ENCODE measurements around the gene LRRK1. TPM values are rescaled to one million over a fixed set of nuclear protein-coding genes. Genes with fewer than 3 reads are reported as not detected.

The LRRK1 gene
- total and polyA plus RNA-seq, 2 experiments from 2014 or later, result 2.6 to 4.5 TPM

DNA sequence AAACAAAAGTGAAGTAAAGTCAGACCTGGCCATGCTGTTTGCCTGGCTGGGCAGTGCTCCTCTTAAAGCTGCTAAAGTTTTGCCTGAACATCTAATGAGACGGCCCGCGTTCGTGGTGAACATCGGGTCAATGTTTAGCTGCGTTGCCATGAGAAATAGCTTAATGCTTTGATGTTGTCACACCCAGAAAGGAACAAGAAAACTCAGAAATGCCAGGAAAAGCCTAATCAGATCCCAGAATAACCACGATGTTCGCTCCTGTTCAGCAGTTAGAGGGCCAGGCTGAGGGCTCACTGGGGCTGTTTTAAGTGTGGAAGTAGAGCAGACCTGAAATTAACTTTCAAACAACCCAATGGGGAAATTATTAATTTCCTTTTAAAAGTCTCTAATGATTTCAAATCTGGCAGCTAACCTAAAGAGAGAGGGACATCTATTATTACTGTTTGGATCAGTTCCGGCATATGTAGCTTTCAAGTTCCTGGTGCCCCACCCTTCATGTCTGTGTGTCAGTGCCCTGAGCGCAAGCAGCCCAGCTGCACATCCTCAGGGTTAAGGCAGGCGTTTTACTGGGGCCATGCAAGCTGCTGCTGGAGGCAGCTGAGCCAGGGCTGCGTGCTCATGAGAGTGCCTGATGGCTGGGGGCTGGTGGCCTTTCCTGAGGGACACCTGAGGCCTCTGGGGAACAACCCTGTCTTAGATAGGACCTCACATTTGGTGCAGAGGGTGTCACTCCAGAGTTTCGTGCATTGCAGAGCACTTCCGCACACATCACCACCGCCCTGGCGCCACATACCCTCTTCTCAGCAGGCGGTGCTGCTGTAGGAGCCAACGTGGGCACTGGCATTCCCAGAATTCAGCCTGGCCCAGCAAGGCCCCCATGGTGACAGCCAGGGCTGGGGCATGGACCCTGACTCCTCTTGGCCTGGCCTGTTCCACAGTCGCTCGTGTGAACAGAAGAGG lies 76.6 kb downstream of the LRRK1 start:
- no peaks in the 10 kb centered on the region for H3K79me2 ChIP-seq (replicated peaks; ENCODE audit: insufficient read depth)

More for the DNA sequence above, 76.6 kb downstream of the LRRK1 start:
- Histone ChIP-seq H4K20me1 (replicated peaks; ENCODE audit: insufficient read depth) (no peaks in the 10 kb centered on the region), H2AFZ (no peak overlapping the region), H3K36me3 (ENCODE audit: insufficient read depth) (no peaks in the 10 kb centered on the region), H3K9me2 (ENCODE audit: insufficient read depth) (peaks cover 4% of the 10 kb centered on the region; the same call in 1 of the 2 replicates), H3K27ac (ENCODE audit: low read depth) (no peak overlapping the region), H3F3A (replicated peaks; ENCODE audit: low read depth) (no peaks in the 10 kb centered on the region), H3K27me3 (ENCODE audit: insufficient read depth) (no peaks in the 10 kb centered on the region), H3K4me1 (ENCODE audit: insufficient read depth) (peaks cover 5% of the 10 kb centered on the region; the same call in 1 of the 2 replicates), H3K4me2 (no peak overlapping the region), H3K4me3 (no peak overlapping the region)
- Mint-ChIP-seq H3K27ac (no peak overlapping the region), H3K27me3 (ENCODE audit: insufficient read depth, low read depth, poor library complexity) (no peaks in the 10 kb centered on the region), H3K4me1 (peaks cover 21% of the 10 kb centered on the region), H3K9me3 (no peaks in the 10 kb centered on the region), H3K4me3 (no peak overlapping the region), H3K36me3 (ENCODE audit: low read depth) (no peaks in the 10 kb centered on the region)
- ATAC-seq (no peak), DNase-seq (ENCODE audit: low spot score) (no peak)
- TF ChIP-seq, protein P1, sequence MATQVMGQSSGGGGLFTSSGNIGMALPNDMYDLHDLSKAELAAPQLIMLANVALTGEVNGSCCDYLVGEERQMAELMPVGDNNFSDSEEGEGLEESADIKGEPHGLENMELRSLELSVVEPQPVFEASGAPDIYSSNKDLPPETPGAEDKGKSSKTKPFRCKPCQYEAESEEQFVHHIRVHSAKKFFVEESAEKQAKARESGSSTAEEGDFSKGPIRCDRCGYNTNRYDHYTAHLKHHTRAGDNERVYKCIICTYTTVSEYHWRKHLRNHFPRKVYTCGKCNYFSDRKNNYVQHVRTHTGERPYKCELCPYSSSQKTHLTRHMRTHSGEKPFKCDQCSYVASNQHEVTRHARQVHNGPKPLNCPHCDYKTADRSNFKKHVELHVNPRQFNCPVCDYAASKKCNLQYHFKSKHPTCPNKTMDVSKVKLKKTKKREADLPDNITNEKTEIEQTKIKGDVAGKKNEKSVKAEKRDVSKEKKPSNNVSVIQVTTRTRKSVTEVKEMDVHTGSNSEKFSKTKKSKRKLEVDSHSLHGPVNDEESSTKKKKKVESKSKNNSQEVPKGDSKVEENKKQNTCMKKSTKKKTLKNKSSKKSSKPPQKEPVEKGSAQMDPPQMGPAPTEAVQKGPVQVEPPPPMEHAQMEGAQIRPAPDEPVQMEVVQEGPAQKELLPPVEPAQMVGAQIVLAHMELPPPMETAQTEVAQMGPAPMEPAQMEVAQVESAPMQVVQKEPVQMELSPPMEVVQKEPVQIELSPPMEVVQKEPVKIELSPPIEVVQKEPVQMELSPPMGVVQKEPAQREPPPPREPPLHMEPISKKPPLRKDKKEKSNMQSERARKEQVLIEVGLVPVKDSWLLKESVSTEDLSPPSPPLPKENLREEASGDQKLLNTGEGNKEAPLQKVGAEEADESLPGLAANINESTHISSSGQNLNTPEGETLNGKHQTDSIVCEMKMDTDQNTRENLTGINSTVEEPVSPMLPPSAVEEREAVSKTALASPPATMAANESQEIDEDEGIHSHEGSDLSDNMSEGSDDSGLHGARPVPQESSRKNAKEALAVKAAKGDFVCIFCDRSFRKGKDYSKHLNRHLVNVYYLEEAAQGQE (IDR thresholded peaks at IDR 0.05; ENCODE audit: unreplicated experiment), result no peak
- TF ChIP-seq ZNF331 (CRISPR knock-in tag; IDR thresholded peaks at IDR 0.05; ENCODE audit: low read depth), result no peak
- TF ChIP-seq JUNB (IDR thresholded peaks at IDR 0.05; ENCODE audit: unreplicated experiment), result no peak
- TF ChIP-seq, protein P2, sequence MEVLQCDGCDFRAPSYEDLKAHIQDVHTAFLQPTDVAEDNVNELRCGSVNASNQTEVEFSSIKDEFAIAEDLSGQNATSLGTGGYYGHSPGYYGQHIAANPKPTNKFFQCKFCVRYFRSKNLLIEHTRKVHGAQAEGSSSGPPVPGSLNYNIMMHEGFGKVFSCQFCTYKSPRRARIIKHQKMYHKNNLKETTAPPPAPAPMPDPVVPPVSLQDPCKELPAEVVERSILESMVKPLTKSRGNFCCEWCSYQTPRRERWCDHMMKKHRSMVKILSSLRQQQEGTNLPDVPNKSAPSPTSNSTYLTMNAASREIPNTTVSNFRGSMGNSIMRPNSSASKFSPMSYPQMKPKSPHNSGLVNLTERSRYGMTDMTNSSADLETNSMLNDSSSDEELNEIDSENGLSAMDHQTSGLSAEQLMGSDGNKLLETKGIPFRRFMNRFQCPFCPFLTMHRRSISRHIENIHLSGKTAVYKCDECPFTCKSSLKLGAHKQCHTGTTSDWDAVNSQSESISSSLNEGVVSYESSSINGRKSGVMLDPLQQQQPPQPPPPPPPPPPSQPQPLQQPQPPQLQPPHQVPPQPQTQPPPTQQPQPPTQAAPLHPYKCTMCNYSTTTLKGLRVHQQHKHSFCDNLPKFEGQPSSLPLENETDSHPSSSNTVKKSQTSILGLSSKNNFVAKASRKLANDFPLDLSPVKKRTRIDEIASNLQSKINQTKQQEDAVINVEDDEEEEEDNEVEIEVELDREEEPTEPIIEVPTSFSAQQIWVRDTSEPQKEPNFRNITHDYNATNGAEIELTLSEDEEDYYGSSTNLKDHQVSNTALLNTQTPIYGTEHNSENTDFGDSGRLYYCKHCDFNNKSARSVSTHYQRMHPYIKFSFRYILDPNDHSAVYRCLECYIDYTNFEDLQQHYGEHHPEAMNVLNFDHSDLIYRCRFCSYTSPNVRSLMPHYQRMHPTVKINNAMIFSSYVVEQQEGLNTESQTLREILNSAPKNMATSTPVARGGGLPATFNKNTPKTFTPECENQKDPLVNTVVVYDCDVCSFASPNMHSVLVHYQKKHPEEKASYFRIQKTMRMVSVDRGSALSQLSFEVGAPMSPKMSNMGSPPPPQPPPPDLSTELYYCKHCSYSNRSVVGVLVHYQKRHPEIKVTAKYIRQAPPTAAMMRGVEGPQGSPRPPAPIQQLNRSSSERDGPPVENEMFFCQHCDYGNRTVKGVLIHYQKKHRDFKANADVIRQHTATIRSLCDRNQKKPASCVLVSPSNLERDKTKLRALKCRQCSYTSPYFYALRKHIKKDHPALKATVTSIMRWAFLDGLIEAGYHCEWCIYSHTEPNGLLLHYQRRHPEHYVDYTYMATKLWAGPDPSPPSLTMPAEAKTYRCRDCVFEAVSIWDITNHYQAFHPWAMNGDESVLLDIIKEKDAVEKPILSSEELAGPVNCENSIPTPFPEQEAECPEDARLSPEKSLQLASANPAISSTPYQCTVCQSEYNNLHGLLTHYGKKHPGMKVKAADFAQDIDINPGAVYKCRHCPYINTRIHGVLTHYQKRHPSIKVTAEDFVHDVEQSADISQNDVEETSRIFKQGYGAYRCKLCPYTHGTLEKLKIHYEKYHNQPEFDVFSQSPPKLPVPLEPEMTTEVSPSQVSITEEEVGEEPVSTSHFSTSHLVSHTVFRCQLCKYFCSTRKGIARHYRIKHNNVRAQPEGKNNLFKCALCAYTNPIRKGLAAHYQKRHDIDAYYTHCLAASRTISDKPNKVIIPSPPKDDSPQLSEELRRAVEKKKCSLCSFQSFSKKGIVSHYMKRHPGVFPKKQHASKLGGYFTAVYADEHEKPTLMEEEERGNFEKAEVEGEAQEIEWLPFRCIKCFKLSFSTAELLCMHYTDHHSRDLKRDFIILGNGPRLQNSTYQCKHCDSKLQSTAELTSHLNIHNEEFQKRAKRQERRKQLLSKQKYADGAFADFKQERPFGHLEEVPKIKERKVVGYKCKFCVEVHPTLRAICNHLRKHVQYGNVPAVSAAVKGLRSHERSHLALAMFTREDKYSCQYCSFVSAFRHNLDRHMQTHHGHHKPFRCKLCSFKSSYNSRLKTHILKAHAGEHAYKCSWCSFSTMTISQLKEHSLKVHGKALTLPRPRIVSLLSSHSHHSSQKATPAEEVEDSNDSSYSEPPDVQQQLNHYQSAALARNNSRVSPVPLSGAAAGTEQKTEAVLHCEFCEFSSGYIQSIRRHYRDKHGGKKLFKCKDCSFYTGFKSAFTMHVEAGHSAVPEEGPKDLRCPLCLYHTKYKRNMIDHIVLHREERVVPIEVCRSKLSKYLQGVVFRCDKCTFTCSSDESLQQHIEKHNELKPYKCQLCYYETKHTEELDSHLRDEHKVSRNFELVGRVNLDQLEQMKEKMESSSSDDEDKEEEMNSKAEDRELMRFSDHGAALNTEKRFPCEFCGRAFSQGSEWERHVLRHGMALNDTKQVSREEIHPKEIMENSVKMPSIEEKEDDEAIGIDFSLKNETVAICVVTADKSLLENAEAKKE (CRISPR knock-in tag; IDR thresholded peaks at IDR 0.05), result no peak
- no peak for TF ChIP-seq ZNF114 (CRISPR knock-in tag; IDR thresholded peaks at IDR 0.05)
- no peak for TF ChIP-seq EZH2phosphoT487 (IDR thresholded peaks at IDR 0.05; ENCODE audit: unreplicated experiment)
- TF ChIP-seq, protein P3, sequence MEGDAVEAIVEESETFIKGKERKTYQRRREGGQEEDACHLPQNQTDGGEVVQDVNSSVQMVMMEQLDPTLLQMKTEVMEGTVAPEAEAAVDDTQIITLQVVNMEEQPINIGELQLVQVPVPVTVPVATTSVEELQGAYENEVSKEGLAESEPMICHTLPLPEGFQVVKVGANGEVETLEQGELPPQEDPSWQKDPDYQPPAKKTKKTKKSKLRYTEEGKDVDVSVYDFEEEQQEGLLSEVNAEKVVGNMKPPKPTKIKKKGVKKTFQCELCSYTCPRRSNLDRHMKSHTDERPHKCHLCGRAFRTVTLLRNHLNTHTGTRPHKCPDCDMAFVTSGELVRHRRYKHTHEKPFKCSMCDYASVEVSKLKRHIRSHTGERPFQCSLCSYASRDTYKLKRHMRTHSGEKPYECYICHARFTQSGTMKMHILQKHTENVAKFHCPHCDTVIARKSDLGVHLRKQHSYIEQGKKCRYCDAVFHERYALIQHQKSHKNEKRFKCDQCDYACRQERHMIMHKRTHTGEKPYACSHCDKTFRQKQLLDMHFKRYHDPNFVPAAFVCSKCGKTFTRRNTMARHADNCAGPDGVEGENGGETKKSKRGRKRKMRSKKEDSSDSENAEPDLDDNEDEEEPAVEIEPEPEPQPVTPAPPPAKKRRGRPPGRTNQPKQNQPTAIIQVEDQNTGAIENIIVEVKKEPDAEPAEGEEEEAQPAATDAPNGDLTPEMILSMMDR (conservative IDR thresholded peaks at IDR 0.05; ENCODE audit: low read depth in 2 of 2), result no peak
- TF ChIP-seq NANOG (IDR thresholded peaks at IDR 0.05; ENCODE audit: borderline replicate concordance), result no peak
- TF ChIP-seq STAT1 (IDR thresholded peaks at IDR 0.05; ENCODE audit: unreplicated experiment), result no peak

Measured in GM23338 (cell line).